Thyroid gland (tissue), 4 donors: ENCODE data around the gene LHFPL6. TPM values are rescaled to one million over a fixed set of nuclear protein-coding genes. Genes with fewer than 3 reads are reported as not detected.
"Not testable (repeated sequence)": the region's sequence is repeated elsewhere in the genome, so short reads cannot be mapped to it uniquely, and the experiment has no call there.

Experiments used
- DNase-seq, 2 donors: peaks; one replicate each; pipeline ENCODE4 v3.0.0-alpha.2; 2019
- H3K27ac ChIP-seq, 3 donors: fragments of 200-600 bp; sonication (generic); 1 replicate in 2 of 3; 2 replicates in 1 of 3; pipeline ENCODE4 v1.5.1; 2016 to 2019; ENCODE audit warnings: mild to moderate bottlenecking in 1 of 3, moderate library complexity in 1 of 3
- H3K27me3 ChIP-seq: fragments of 200-600 bp; sonication (generic); one replicate; pipeline ENCODE4 v1.5.1; 2019
- H3K36me3 ChIP-seq, 2 donors: fragments of 200-600 bp; sonication (generic); one replicate each; pipeline ENCODE4 v1.5.1; 2016 to 2019
- H3K4me1 ChIP-seq, 2 donors: fragments of 200-600 bp; sonication (generic); one replicate each; pipeline ENCODE4 v1.5.1; 2017 to 2019
- H3K4me3 ChIP-seq, 3 donors: fragments of 200-600 bp; sonication (generic); replicated peaks in 1 of 3; 1 replicate in 2 of 3; 2 replicates in 1 of 3; pipeline ENCODE4 v1.5.1; 2016; ENCODE audit warnings: mild to moderate bottlenecking in 1 of 3
- H3K9me3 ChIP-seq: fragments of 200-600 bp; sonication (generic); one replicate; pipeline ENCODE4 v1.5.1; 2017
- CTCF ChIP-seq, 6 experiments: fragments of 200-600 bp in 3 of 6; fragments of 450-650 bp in 3 of 6; sonication (generic) in 3 of 6; IDR thresholded peaks; one replicate each; pipeline ENCODE4 v1.5.1; 2016 to 2019; ENCODE audit warnings: antibody characterized with exemption in 6 of 6, mild to moderate bottlenecking in 2 of 6, inconsistent platforms in 1 of 6, moderate library complexity in 1 of 6
- POLR2A ChIP-seq, 2 donors: fragments of 450-650 bp; IDR thresholded peaks; one replicate each; pipeline ENCODE4 v1.6.1; 2017; ENCODE audit warnings: antibody characterized with exemption in 2 of 2, mild to moderate bottlenecking in 2 of 2, moderate library complexity in 1 of 2
- WGBS, 2 donors: methylation state at CpG; one replicate each; pipeline ENCODE4 v1.1.5; 2017; 5-methylcytosine and 5-hydroxymethylcytosine counted together
- intact Hi-C: fragments of 100-400 bp; cut with DNase I; formaldehyde crosslinking; loops from one replicate; pipeline ENCODE4 v1.15.1; 2023
- total RNA-seq, 4 donors: library from RNA; depleted of rRNA; stranded (reverse); fragments of >200 nt; gene quantifications; one replicate each; pipeline ENCODE4 v1.2.3, GENCODE V29; 2016

Gene LHFPL6
- total RNA-seq, 4 donors from 2014 or later, result 23.6 to 86.3 (median 42.0) TPM

- Histone ChIP-seq H3K9me3 (no peaks in the 10 kb centered on the region), H3K36me3 (no peaks in the 10 kb centered on the region), H3K27ac (no peak overlapping the region), H3K4me3 (no peak overlapping the region), H3K4me1 (no peaks in the 10 kb centered on the region), H3K27me3 (no peaks in the 10 kb centered on the region)
- TF ChIP-seq POLR2A (IDR thresholded peaks at IDR 0.05), result no peak
- TF ChIP-seq CTCF (IDR thresholded peaks at IDR 0.05), result no peak
- WGBS, 2 donors, result 0 to 50% methylated on average over 1 of the region's 1 CpG
- DNase-seq, result no peak
- intact Hi-C loops, result no loop called here
These were observed 261.7 kb downstream of the LHFPL6 start for GRCh38 chr13:39341251-39341650.

GRCh38 chr13:39338114-39338513 is 264.9 kb downstream of the LHFPL6 start:
- H3K4me1 ChIP-seq, H3K27ac ChIP-seq, H3K4me3 ChIP-seq, H3K36me3 ChIP-seq, intact Hi-C loops, H3K27me3 ChIP-seq, H3K9me3 ChIP-seq, DNase-seq: not testable (repeated sequence)
- 97 to 98% methylated on average over 6 of the region's 6 CpGs for WGBS, 2 donors

GRCh38 chr13:39336937-39337336 is 266.1 kb downstream of the LHFPL6 start:
- Histone ChIP-seq H3K36me3 (no peaks in the 10 kb centered on the region), H3K4me3 (no peak overlapping the region), H3K27ac (no peak overlapping the region), H3K27me3 (no peaks in the 10 kb centered on the region), H3K4me1 (no peaks in the 10 kb centered on the region), H3K9me3 (no peaks in the 10 kb centered on the region)
- no peak for TF ChIP-seq CTCF (IDR thresholded peaks at IDR 0.05)
- intact Hi-C loops, result no loop called here
- no peak for DNase-seq

- Histone ChIP-seq H3K4me3 (no peak overlapping the region), H3K27ac (no peak overlapping the region), H3K9me3 (no peaks in the 10 kb centered on the region), H3K36me3 (no peaks in the 10 kb centered on the region), H3K27me3 (no peaks in the 10 kb centered on the region), H3K4me1 (no peaks in the 10 kb centered on the region)
- intact Hi-C loops, result no loop called here
- TF ChIP-seq CTCF (IDR thresholded peaks at IDR 0.05), result no peak
- no peak for TF ChIP-seq POLR2A (IDR thresholded peaks at IDR 0.05)
- WGBS, 2 donors, result 64 to 77% methylated on average over 4 of the region's 4 CpGs
- no peak for DNase-seq
These were observed 266.8 kb downstream of the LHFPL6 start for GRCh38 chr13:39336207-39336606.

- Histone ChIP-seq H3K4me1 (no peaks in the 10 kb centered on the region), H3K9me3 (peaks cover under 1% of the 10 kb centered on the region), H3K27ac (no peak overlapping the region), H3K36me3 (no peaks in the 10 kb centered on the region), H3K4me3 (no peak overlapping the region), H3K27me3 (no peaks in the 10 kb centered on the region)
- no peak for DNase-seq
- TF ChIP-seq POLR2A (IDR thresholded peaks at IDR 0.05) (no peak), CTCF (IDR thresholded peaks at IDR 0.05) (no peak)
- intact Hi-C loops, result no loop called here
- 67 to 72% methylated on average over 3 of the region's 3 CpGs for WGBS, 2 donors
These were observed 267.3 kb downstream of the LHFPL6 start for GRCh38 chr13:39335721-39336120.

- WGBS, 2 donors, result 93 to 95% methylated on average over 2 of the region's 2 CpGs
- H3K9me3 ChIP-seq, result peaks cover 3% of the 10 kb centered on the region
- intact Hi-C loops, result no loop called here
- H3K4me1 ChIP-seq, result no peaks in the 10 kb centered on the region
- H3K27me3 ChIP-seq, result no peaks in the 10 kb centered on the region
- no peak for TF ChIP-seq POLR2A (IDR thresholded peaks at IDR 0.05)
- no peak for TF ChIP-seq CTCF (IDR thresholded peaks at IDR 0.05)
- H3K4me3 ChIP-seq, result no peak overlapping the region
- H3K27ac ChIP-seq, result no peak overlapping the region
- no peak for DNase-seq
- no peaks in the 10 kb centered on the region for H3K36me3 ChIP-seq
These were observed 272.5 kb downstream of the LHFPL6 start for GRCh38 chr13:39330504-39330903.
